ENCODE data around the gene HAUS6. TPM values are rescaled to one million over a fixed set of nuclear protein-coding genes. Genes with fewer than 3 reads are reported as not detected.
"Not testable (repeated sequence)": the region's sequence is repeated elsewhere in the genome, so short reads cannot be mapped to it uniquely, and the experiment has no call there.

The HAUS6 gene
- total and polyA plus RNA-seq, 2 donors, result 5.6 to 25.0 TPM

DNA sequence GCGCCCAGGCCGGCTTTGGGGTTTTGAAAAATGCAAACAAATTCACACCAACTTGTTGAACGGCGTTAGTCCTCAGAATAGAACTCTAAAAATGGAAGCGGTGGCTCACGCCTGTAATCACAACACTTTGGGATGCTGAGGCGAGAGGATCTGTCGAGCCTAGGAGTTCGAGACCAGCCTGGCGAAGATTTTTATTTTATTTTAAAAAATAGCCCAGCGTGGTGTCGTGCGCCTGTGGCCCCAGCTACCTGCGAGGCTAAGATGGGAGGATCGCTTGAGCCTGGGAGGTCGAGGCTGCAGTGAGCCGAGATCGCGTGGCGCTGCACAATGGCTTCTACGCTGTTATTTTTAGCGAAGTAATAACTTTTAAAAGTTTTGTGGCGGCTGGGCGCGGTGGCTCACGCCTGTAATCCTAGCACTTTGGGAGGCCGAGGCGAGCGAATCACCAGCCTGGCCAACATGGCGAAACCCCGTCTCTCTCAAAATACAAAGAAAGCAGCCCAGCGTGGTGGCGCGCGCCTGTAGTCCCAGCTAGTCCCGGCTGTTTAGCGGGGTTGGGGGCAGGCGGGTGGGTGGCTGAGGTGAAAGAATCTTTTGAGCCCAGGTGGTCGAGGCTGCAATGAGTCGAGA, 25.3 kb upstream of the HAUS6 start:
- peak overlapping the region; percentile 100 for H3K27ac ChIP-seq (ENCODE audit: low read depth)
- H3K4me3 ChIP-seq (ENCODE audit: low read depth, low read length), result peak overlapping the region; percentile 93
- no peak for DNase-seq (ENCODE audit: extremely low spot score)
- no peaks in the 10 kb centered on the region for H3K4me1 ChIP-seq (ENCODE audit: insufficient read depth)
- peaks cover 4% of the 10 kb centered on the region for H3K36me3 ChIP-seq (ENCODE audit: insufficient read depth)
- 2% methylated on average over 40 of the region's 40 CpGs for WGBS

DNA sequence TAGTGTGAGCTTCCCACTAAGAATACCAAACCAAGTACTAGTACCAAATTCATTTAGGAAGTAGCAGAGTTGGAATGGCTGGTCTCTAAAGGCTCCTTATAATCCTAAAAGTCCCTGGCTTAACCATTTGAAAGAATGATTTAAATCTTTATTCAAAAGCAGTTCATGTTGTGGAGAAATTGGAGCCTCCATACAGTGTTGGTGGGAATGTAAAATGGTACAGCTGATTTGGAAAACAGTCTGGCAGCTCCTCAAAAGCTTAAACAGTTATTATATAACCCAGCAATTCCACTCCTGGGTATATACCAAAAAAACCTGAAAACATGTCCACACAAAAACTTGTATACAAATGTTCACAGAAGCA, 21.7 kb upstream of the HAUS6 start:
- H3K36me3 ChIP-seq (ENCODE audit: insufficient read depth), result peaks cover 12% of the 10 kb centered on the region
- no peak overlapping the region for H3K27ac ChIP-seq (ENCODE audit: low read depth)
- no peak for DNase-seq (ENCODE audit: extremely low spot score)
- H3K4me3 ChIP-seq (ENCODE audit: low read depth, low read length), result peak overlapping the region; percentile 19
- peaks cover 2% of the 10 kb centered on the region for H3K4me1 ChIP-seq (ENCODE audit: insufficient read depth)

DNA sequence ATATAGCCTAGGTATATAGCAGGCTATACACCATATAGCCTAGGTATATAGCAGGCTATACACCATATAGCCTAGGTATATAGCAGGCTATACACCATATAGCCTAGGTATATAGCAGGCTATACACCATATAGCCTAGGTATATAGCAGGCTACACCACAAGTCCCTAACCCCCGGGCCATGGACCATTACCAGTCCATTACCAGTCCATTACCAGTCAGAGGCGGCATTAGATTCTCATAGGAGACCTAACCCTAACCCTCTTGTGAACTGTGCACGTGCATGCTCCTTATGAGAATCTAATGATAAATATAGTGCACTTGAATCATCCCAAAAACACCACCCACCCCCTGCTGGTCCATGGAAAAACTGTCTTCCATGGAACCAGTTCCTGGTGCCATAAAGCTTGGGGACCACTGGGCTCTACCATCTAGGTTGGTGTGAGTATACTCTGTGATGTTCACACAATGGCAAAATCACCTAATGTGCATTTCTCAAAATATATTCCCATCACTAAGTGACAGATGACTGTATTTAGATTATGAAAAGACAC, 19.9 kb upstream of the HAUS6 start:
- no peak overlapping the region for H3K4me3 ChIP-seq (ENCODE audit: low read depth, low read length)
- 88% methylated on average over 3 of the region's 3 CpGs for WGBS
- H3K36me3 ChIP-seq (ENCODE audit: insufficient read depth), result peaks cover 15% of the 10 kb centered on the region
- H3K4me1 ChIP-seq (ENCODE audit: insufficient read depth), result peaks cover 2% of the 10 kb centered on the region
- H3K27ac ChIP-seq (ENCODE audit: low read depth), result no peak overlapping the region
- DNase-seq (ENCODE audit: extremely low spot score), result no peak

DNA sequence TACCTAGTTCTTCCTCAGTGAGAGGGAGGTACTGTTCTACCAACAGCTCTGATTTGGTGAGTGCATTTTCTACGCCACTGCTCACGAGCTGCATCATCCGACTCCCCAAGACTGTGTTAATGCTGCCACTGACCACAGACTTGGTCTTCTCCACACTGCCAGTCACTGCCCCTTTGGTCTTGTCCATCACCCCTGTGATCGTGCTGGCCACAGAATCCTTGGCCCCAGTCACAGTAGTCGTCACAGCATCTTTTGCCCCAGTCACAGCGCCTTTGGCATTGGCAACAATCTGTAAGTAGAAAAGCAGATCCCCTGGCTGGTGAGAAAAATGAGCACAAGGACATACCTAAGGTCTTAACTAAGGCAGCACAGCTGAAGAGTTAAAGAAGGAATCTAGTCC, 18.2 kb upstream of the HAUS6 start:
- Histone ChIP-seq H3K4me3 (ENCODE audit: low read depth, low read length) (no peak overlapping the region), H3K36me3 (ENCODE audit: insufficient read depth) (peaks cover 15% of the 10 kb centered on the region), H3K27ac (ENCODE audit: low read depth) (no peak overlapping the region), H3K4me1 (ENCODE audit: insufficient read depth) (peaks cover 2% of the 10 kb centered on the region)
- 98% methylated on average over 6 of the region's 6 CpGs for WGBS
- no peak for DNase-seq (ENCODE audit: extremely low spot score)

DNA sequence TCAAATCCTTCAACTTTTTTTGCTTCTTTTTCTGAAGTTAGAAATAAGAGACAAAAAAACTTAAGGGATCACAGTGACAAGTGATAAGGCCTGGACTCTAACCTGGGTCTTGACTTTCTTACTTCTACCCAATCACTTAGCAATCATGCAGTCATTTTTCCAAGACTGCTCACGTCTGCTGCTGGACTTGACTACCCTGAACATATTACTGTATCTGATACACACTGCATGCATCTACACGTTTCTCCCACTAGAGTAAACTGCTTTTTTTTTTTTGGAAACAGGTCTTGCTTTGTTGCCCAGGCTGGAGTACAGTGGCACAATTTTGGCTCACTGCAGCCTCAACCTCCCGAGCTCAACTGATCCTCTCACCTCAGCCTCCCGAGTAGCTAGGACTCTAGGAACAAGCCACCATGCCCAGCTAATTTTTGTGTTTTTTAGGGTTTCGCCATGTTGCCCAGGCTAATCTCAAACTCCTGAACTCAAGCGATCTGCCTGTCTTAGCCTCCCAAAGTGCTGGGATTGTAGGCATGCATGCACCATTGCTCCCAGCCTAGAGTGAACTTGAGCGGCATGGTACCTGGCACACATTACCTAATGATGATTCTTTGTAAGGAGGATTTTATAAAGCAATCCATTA, 17.2 kb upstream of the HAUS6 start:
- Histone ChIP-seq H3K36me3 (ENCODE audit: insufficient read depth) (peaks cover 15% of the 10 kb centered on the region), H3K27ac (ENCODE audit: low read depth) (no peak overlapping the region), H3K4me3 (ENCODE audit: low read depth, low read length) (no peak overlapping the region), H3K4me1 (ENCODE audit: insufficient read depth) (peaks cover 2% of the 10 kb centered on the region)
- WGBS, result 86% methylated on average over 7 of the region's 7 CpGs
- DNase-seq (ENCODE audit: extremely low spot score), result no peak

DNA sequence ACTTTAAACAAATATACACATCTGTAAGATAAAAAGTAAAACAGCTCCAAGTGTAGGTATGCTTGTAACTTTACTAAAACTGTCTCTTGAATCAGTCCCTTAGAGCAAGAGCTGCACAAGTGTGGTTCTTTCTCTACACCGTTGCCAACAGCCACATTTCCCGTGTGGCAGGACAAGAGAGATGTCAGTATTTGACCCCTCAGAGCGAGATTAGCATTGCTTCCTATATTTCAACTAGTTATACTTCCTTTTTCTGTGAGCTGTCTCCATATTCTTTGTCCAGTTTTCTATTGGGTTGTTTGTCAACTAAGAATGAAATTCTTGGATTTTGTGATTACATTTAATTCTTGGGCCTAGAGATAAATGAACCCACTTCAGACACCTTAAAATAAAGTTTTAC, 16.5 kb upstream of the HAUS6 start:
- H3K4me1 ChIP-seq (ENCODE audit: insufficient read depth), result peaks cover 2% of the 10 kb centered on the region
- no peak overlapping the region for H3K4me3 ChIP-seq (ENCODE audit: low read depth, low read length)
- H3K36me3 ChIP-seq (ENCODE audit: insufficient read depth), result peaks cover 15% of the 10 kb centered on the region
- H3K27ac ChIP-seq (ENCODE audit: low read depth), result no peak overlapping the region
- no peak for DNase-seq (ENCODE audit: extremely low spot score)
- 73% methylated on average over 3 of the region's 3 CpGs for WGBS

DNA sequence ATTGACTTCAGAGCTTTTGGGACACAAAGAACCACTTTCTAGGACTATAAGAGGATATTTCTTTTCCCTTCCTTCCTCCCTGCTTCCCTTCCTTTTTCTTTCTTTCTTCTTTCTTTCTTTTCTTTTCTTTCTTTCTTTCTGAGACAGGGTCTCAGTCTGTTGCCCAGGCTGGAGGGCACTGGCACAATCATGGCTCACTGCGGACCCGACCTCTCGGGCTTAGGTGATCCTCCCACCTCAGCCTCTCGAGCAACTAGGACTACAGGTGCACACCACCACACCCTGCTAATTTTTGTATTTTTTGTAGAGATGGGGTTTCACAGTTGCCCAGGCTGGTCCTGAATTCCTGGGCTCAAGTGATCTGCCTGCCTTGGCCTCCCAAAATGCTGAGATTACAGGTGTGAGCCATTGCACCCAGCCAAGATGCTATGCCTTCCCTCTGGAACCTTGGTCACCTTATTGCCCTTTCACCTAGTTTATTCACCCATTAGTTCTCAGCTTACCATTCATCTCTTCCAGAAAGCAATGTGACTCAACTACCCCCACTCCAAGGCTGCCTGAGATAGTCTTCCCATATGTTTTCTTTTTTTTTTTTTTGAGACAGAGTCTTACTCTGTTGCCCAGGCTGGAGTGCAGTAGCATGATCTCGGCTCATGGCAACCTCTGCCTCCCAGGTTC, 14.5 kb upstream of the HAUS6 start:
- Histone ChIP-seq H3K36me3 (ENCODE audit: insufficient read depth) (peaks cover 7% of the 10 kb centered on the region), H3K4me1 (ENCODE audit: insufficient read depth) (no peaks in the 10 kb centered on the region), H3K27ac (ENCODE audit: low read depth) (no peak overlapping the region), H3K4me3 (ENCODE audit: low read depth, low read length) (no peak overlapping the region)
- DNase-seq (ENCODE audit: extremely low spot score), result no peak
- WGBS, result 97% methylated on average over 5 of the region's 5 CpGs

DNA sequence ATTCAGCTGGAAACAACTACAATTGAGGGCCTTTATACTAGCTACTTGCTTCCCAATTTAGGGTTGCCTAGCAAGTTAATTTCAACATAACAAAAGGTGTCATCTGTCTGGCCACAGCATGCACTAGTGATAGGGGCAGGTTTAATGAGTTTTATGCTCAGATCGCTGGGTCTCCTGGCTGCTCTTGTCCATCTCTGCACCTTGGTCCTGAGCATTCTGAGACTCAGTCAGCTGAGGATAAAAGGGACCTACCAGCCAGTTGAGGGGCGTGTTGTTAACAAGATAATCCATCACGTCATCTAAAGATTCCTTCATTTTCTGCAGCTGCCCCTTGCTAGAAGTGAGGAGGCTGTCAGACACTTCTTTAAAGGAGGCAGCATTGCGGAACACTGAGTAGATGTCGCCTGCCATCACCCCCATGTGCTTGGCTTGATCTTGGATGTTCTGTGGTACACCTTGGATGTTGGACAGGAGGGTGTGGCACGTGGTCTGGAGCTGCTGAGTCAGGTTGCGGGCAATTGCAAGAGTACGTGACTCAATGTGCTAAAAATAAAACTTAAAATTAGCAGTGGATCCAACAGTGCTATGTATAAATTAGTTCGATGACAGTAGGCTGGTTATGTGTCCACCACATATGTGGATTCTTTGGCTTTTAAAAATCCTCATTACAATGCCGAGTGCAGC, 13.5 kb upstream of the HAUS6 start:
- Histone ChIP-seq H3K4me1 (ENCODE audit: insufficient read depth) (no peaks in the 10 kb centered on the region), H3K36me3 (ENCODE audit: insufficient read depth) (peaks cover 7% of the 10 kb centered on the region)
- DNase-seq (ENCODE audit: extremely low spot score), result no peak

DNA sequence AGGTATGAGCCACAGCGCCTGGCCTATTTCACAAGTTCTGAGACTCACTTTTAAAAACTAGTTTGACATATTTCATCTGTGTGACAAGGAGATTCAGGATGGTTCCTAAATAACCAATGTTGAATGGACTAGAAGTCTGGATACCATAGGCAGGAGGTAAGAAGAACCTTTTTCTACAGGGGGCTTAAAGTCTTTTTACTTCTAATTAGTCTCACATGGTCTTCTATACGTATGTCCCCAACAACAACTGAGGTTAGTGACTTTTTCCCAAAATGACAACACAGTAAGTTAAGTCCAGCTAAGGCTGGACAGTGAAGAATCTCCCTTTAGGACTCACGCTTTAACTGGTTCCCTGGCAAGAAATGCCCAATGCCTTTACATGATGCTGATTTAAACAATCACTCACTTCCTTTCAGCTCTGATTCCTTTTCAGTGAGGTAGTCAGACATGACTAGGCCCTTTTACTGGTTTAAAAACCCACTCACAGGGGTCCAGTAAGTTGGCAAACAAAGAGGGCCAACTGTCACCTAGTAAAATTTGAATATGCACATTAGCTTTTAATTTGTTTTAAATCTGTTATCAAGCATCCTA, 12.1 kb upstream of the HAUS6 start:
- Histone ChIP-seq H3K4me1 (ENCODE audit: insufficient read depth) (no peaks in the 10 kb centered on the region), H3K27ac (ENCODE audit: low read depth) (no peak overlapping the region), H3K36me3 (ENCODE audit: insufficient read depth) (peaks cover 3% of the 10 kb centered on the region), H3K4me3 (ENCODE audit: low read depth, low read length) (no peak overlapping the region)
- 93% methylated on average over 3 of the region's 3 CpGs for WGBS
- no peak for DNase-seq (ENCODE audit: extremely low spot score)

More for the DNA sequence above, 13.5 kb upstream of the HAUS6 start:
- no peak overlapping the region for H3K27ac ChIP-seq (ENCODE audit: low read depth)
- 84% methylated on average over 10 of the region's 10 CpGs for WGBS
- no peak overlapping the region for H3K4me3 ChIP-seq (ENCODE audit: low read depth, low read length)

DNA sequence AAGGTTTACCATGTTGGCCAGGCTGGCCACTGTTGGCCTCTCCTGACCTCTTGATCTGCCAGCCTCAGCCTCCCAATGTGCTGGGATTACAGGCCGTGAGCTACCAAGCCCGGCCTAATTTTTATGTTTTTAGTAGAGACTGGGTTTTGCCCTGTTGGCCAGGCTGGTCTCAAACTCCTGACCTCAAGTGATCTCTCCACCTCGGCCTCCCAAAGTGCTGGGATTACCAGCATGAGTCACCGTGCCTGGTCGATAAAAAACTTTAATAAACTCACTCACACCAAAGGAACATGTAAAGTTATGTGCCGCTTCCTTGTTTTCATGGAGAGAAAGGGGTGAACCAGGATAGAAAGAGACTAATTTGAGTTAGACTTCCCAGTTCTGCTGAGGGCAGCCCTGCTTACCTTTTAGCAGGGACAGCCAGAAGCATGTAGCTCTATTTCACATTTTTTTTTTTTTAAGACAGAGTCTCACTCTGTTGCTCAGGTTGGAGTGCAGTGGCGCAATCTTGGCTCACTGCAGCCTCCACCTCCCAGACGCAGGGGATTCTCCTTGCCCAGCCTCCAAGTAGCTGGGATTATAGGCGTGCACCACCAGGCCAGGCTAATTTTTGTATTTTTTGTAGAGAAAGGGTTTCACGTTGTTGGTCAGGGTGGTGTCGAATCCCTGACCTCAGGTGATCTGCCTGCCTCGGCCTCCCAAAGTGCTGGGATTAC, 11.4 kb upstream of the HAUS6 start:
- WGBS, result 88% methylated on average over 12 of the region's 12 CpGs
- Histone ChIP-seq H3K4me3 (ENCODE audit: low read depth, low read length) (no peak overlapping the region), H3K36me3 (ENCODE audit: insufficient read depth) (peaks cover 3% of the 10 kb centered on the region), H3K4me1 (ENCODE audit: insufficient read depth) (no peaks in the 10 kb centered on the region), H3K27ac (ENCODE audit: low read depth) (no peak overlapping the region)
- DNase-seq (ENCODE audit: extremely low spot score), result no peak

DNA sequence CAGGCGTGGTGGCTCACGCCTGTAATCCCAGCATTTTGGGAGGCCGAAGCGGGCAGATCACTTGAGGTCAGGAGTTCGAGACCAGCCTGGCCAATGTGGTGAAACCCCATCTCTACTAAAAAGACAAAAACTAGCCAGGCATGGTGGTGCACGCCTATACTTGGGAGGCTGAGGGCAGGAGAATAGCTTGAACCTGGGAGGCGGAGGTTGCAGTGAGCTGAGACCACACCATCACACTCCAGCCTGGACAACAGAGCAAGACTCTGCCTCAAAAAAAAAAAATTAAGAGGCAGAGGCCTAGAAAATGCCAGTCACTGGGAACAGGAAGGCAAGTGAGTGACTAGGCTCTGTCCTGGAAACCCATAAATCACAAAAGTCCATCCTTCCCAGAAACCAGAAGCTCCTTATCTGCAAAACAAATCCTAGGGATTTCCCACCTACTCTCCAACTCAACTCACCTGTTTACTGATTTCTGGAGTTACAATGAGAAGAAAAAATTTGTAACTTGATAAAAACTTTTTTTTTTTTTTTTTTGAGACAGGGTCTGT, 10.4 kb upstream of the HAUS6 start:
- not testable (repeated sequence) for H3K36me3 ChIP-seq (ENCODE audit: insufficient read depth); H3K4me3 ChIP-seq (ENCODE audit: low read depth, low read length); H3K27ac ChIP-seq (ENCODE audit: low read depth); DNase-seq (ENCODE audit: extremely low spot score); H3K4me1 ChIP-seq (ENCODE audit: insufficient read depth)
- WGBS, result 95% methylated on average over 7 of the region's 7 CpGs

DNA sequence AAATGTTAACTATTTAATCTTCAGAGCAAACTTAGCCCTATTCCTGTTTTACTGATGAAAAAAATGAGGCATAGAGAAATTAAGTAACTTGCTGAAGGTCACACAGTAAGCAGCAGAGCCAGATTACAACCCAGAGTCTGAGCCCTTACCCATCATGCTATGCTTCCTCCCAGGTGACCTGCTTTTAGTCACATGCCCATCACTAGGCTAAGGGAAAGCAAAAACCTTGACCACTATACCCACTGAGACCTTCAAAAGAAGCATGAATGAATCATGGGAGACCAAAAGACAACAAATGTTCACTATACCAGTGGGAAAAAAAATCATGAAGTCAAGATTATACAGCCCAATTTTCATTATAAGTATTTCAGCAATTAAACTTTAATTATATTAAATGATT, 5.3 kb upstream of the HAUS6 start:
- no peak for DNase-seq (ENCODE audit: extremely low spot score)
- no peaks in the 10 kb centered on the region for H3K36me3 ChIP-seq (ENCODE audit: insufficient read depth)
- no peak overlapping the region for H3K4me3 ChIP-seq (ENCODE audit: low read depth, low read length)
- H3K27ac ChIP-seq (ENCODE audit: low read depth), result no peak overlapping the region
- H3K4me1 ChIP-seq (ENCODE audit: insufficient read depth), result no peaks in the 10 kb centered on the region

All from urinary bladder (tissue), 4 donors.